ENCODE data around the gene CCBE1. TPM values are rescaled to one million over a fixed set of nuclear protein-coding genes. Genes with fewer than 3 reads are reported as not detected.

Gene CCBE1
- total and polyA plus RNA-seq, 12 donors: 0.24 to 10.3 (median 1.3) TPM

- no peak for ATAC-seq
- TF ChIP-seq, protein P1, sequence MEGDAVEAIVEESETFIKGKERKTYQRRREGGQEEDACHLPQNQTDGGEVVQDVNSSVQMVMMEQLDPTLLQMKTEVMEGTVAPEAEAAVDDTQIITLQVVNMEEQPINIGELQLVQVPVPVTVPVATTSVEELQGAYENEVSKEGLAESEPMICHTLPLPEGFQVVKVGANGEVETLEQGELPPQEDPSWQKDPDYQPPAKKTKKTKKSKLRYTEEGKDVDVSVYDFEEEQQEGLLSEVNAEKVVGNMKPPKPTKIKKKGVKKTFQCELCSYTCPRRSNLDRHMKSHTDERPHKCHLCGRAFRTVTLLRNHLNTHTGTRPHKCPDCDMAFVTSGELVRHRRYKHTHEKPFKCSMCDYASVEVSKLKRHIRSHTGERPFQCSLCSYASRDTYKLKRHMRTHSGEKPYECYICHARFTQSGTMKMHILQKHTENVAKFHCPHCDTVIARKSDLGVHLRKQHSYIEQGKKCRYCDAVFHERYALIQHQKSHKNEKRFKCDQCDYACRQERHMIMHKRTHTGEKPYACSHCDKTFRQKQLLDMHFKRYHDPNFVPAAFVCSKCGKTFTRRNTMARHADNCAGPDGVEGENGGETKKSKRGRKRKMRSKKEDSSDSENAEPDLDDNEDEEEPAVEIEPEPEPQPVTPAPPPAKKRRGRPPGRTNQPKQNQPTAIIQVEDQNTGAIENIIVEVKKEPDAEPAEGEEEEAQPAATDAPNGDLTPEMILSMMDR (IDR thresholded peaks at IDR 0.05): no peak
- no peaks in the 10 kb centered on the region for H3K9me3 ChIP-seq
- 89 to 92% methylated on average over 1 of the region's 1 CpG for WGBS, 2 donors
- H3K27ac ChIP-seq: no peak overlapping the region
- H3K36me3 ChIP-seq: no peaks in the 10 kb centered on the region
- intact Hi-C loops (cut with DNase I): no loop called here
- H3K4me3 ChIP-seq: no peak overlapping the region
- peaks cover 0 to 23% (median 3%) of the 10 kb centered on the region in 7 donors for H3K27me3 ChIP-seq
- no peaks in the 10 kb centered on the region for H3K4me1 ChIP-seq
- no peak for DNase-seq
Measured at GRCh38 chr18:59416818-59417217, 280.4 kb downstream of the CCBE1 start.

GRCh38 chr18:59414111-59414653 lies 283.0 kb downstream of the CCBE1 start:
- intact Hi-C loops (cut with DNase I): no loop called here
- Histone ChIP-seq H3K36me3 (no peaks in the 10 kb centered on the region), H3K27ac (no peak overlapping the region), H3K9me3 (no peaks in the 10 kb centered on the region), H3K4me3 (no peak overlapping the region), H3K27me3 (peaks cover 0 to 23% (median 3%) of the 10 kb centered on the region in 7 donors), H3K4me1 (no peaks in the 10 kb centered on the region)
- WGBS, 2 donors: 74 to 75% methylated on average over 8 of the region's 8 CpGs
- TF ChIP-seq, protein P1 (IDR thresholded peaks at IDR 0.05): no peak
- DNase-seq (no peak), ATAC-seq (no peak)

DNA sequence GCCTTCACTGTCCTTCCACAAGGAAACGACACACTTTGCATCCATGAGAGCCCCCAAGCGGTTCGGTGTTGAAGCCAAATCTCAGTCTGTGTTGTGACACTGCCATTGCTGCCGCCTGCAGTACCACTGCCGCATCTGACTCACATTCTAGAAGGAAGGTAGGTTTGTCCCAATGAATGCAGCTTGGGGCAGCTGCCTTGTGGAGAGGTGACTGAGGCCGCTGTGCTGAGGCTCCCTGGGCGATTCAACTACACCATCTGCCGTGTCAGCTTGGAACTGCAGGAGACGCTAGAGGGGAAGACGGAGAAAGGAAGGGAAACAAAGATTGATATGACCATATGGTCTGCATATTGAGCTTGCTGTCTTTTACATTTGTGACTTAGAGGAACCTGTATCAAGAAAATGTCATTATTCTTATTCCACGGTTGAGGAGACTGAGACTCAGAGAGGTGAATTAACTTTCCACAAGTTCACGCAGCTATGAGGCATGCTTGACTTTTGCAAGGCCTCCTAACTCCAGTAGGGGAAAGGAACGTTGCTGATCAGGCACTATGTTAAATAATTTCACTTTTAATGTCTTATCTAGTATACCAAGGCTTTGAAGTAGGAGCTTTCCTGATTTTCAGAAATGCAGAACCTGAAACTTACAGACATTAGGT lies 294.7 kb downstream of the CCBE1 start:
- TF ChIP-seq, protein P1 (IDR thresholded peaks at IDR 0.05): peak; percentile 79 to 98 (median 91)
- DNase-seq: peak; percentile 56 to 62
- WGBS, 2 donors: 16 to 19% methylated on average over 13 of the region's 13 CpGs
- H3K4me1 ChIP-seq: no peaks in the 10 kb centered on the region
- peak; percentile 76 to 97 (median 84) for ATAC-seq
- H3K4me3 ChIP-seq: no peak overlapping the region
- H3K36me3 ChIP-seq: no peaks in the 10 kb centered on the region
- no peaks in the 10 kb centered on the region for H3K9me3 ChIP-seq
- no peak overlapping the region for H3K27ac ChIP-seq
- intact Hi-C loops (cut with DNase I): loop anchor here (2.0 to 5.0 kb wide), 6 partner anchors 94 to 320 kb away; no protein-coding TSS in a partner anchor
- H3K27me3 ChIP-seq: no peaks in the 10 kb centered on the region

DNA sequence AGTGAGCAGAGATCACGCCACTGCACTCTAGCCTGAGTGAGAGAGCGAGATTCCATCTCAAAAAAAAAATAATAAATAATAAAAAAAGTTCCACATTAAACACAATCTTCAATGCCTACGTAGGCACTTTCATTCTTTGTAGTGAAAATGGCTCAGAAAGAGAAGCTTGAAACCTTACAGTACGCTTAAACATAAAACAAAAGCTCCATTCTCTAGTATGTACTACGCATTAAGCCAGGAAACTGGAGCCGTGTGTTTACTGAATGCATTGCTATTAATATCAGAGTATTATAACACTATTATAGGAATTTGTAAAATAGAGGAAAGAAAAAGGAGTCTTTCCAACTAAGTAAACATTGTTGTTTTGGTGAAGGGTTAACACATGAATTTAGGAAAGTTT lies 296.8 kb downstream of the CCBE1 start:
- no peak overlapping the region for H3K4me3 ChIP-seq
- no peak overlapping the region for H3K27ac ChIP-seq
- no peaks in the 10 kb centered on the region for H3K9me3 ChIP-seq
- no peaks in the 10 kb centered on the region for H3K4me1 ChIP-seq
- H3K36me3 ChIP-seq: no peaks in the 10 kb centered on the region
- intact Hi-C loops (cut with DNase I): loop anchor here in 8 of 10 donors (2.0 to 5.0 kb wide), 5 partner anchors 93 to 318 kb away; no protein-coding TSS in a partner anchor
- TF ChIP-seq, protein P1 (IDR thresholded peaks at IDR 0.05): no peak
- no peak for ATAC-seq
- no peak for DNase-seq
- 89% methylated on average over 6 of the region's 6 CpGs for WGBS, 2 donors
- H3K27me3 ChIP-seq: peaks cover 0 to 9% (median 6%) of the 10 kb centered on the region in 7 donors
